PC-9 (cell line): ENCODE results near the gene SUPT5H. TPM values are rescaled to one million over a fixed set of nuclear protein-coding genes. Genes with fewer than 3 reads are reported as not detected.

Source experiments
- BruUV-seq: library from RNA; stranded (reverse); fragments of 400-500 nt; replicated peaks from 2 replicates; lab custom pipeline; 2021; lab: Mats Ljungman, UMichigan
- CTCF ChIA-PET: fragments of 300-600 bp; sonication (Branson Sonifier 250); formaldehyde crosslinking; loops from one replicate; lab custom pipeline; 2022; ENCODE audit warnings: antibody characterized with exemption; lab: Charles Lee
- POLR2A ChIA-PET: fragments of 300-600 bp; sonication (Branson Sonifier 250); formaldehyde crosslinking; loops from one replicate; lab custom pipeline; 2022; ENCODE audit warnings: antibody characterized with exemption; ENCODE audit not compliant: unreplicated experiment; lab: Charles Lee
- DNase-seq, 2 experiments: peaks; one replicate each; pipeline versions ENCODE4 v3.0.0 to v3.0.0-alpha.2; 2015 to 2022; ENCODE audit warnings: mixed read lengths in 1 of 2
- H2AFZ ChIP-seq: fragments of 200-600 bp; sonication (generic); 2 replicates; pipeline ENCODE4 v1.8.1; 2017; ENCODE audit warnings: antibody characterized with exemption
- H3F3A ChIP-seq: fragments of 200-600 bp; sonication (generic); 2 replicates; pipeline ENCODE4 v1.8.1; 2017; ENCODE audit warnings: antibody characterized with exemption, mild to moderate bottlenecking, low read depth; ENCODE audit not compliant: insufficient read depth
- H3K27ac ChIP-seq: fragments of 200-600 bp; sonication (generic); 2 replicates; pipeline ENCODE4 v1.6.1; 2016; ENCODE audit warnings: mixed run types
- H3K27me3 ChIP-seq: fragments of 200-600 bp; sonication (generic); 2 replicates; pipeline ENCODE4 v1.6.1; 2016; ENCODE audit warnings: low read depth, mixed run types; ENCODE audit not compliant: insufficient read depth
- H3K36me3 ChIP-seq: fragments of 200-600 bp; sonication (generic); 2 replicates; pipeline ENCODE4 v1.6.1; 2016; ENCODE audit warnings: low read depth, mixed run types
- H3K4me1 ChIP-seq: fragments of 200-600 bp; sonication (generic); replicated peaks from 2 replicates; pipeline ENCODE4 v1.6.1; 2016; ENCODE audit warnings: mixed run types; ENCODE audit not compliant: insufficient read depth
- H3K4me2 ChIP-seq: fragments of 200-600 bp; sonication (generic); 2 replicates; pipeline ENCODE4 v1.6.1; 2017; ENCODE audit warnings: mixed run types
- H3K4me3 ChIP-seq: fragments of 200-600 bp; sonication (generic); 2 replicates; pipeline ENCODE4 v1.6.1; 2016; ENCODE audit warnings: mixed run types
- H3K79me2 ChIP-seq: fragments of 200-600 bp; sonication (generic); 2 replicates; pipeline ENCODE4 v1.6.1; 2017; ENCODE audit warnings: low read depth, mixed run types
- H3K9me2 ChIP-seq: fragments of 200-600 bp; sonication (generic); 2 replicates; pipeline ENCODE4 v1.8.1; 2017; ENCODE audit warnings: mild to moderate bottlenecking; ENCODE audit not compliant: insufficient read depth
- H3K9me3 ChIP-seq: fragments of 200-600 bp; sonication (generic); 2 replicates; pipeline ENCODE4 v1.8.1; 2016; ENCODE audit warnings: low read depth; ENCODE audit not compliant: insufficient read depth
- H4K20me1 ChIP-seq: fragments of 200-600 bp; sonication (generic); 2 replicates; pipeline ENCODE4 v1.8.1; 2017; ENCODE audit not compliant: insufficient read depth
- CTCF ChIP-seq: fragments of 200-600 bp; sonication (generic); conservative IDR thresholded peaks from 2 replicates; pipeline ENCODE4 v1.6.1; 2017; ENCODE audit warnings: mixed run types, antibody characterized with exemption, mild to moderate bottlenecking, moderate library complexity
- EZH2 ChIP-seq: fragments of 200-600 bp; sonication (generic); IDR thresholded peaks from 2 replicates; pipeline ENCODE4 v1.8.0; 2017; ENCODE audit warnings: antibody characterized with exemption, low read depth
- intact Hi-C: fragments of 100-400 bp; cut with micrococcal nuclease; formaldehyde crosslinking; loops from one replicate; pipeline ENCODE4 v1.10.0; 2022; ENCODE audit not compliant: unreplicated experiment
- total RNA-seq: library from RNA; stranded (reverse); gene quantifications from 2 replicates; pipeline ENCODE4 v1.2.3, GENCODE V29; 2021

SUPT5H gene
- total RNA-seq, 1 experiment from 2014 or later, result 118 TPM

GRCh38 chr19:39420769-39421168, 24.6 kb upstream of the SUPT5H start:
- H3K79me2 ChIP-seq, result no peaks in the 10 kb centered on the region
- intact Hi-C loops, result no loop called here
- no peak overlapping the region for H2AFZ ChIP-seq
- no TSS peak for BruUV-seq
- no peaks in the 10 kb centered on the region for H3K27me3 ChIP-seq
- CTCF ChIA-PET, result no interaction called here
- no peaks in the 10 kb centered on the region for H3K9me3 ChIP-seq
- H3K4me3 ChIP-seq, result no peak overlapping the region
- POLR2A ChIA-PET, result no interaction called here
- H3F3A ChIP-seq, result no peaks in the 10 kb centered on the region
- no peak for TF ChIP-seq CTCF
- no peaks in the 10 kb centered on the region for H4K20me1 ChIP-seq
- no peaks in the 10 kb centered on the region for H3K4me1 ChIP-seq
- no peaks in the 10 kb centered on the region for H3K9me2 ChIP-seq
- H3K36me3 ChIP-seq, result no peaks in the 10 kb centered on the region
- H3K4me2 ChIP-seq, result no peak overlapping the region
- no peak for DNase-seq
- H3K27ac ChIP-seq, result no peak overlapping the region

DNA sequence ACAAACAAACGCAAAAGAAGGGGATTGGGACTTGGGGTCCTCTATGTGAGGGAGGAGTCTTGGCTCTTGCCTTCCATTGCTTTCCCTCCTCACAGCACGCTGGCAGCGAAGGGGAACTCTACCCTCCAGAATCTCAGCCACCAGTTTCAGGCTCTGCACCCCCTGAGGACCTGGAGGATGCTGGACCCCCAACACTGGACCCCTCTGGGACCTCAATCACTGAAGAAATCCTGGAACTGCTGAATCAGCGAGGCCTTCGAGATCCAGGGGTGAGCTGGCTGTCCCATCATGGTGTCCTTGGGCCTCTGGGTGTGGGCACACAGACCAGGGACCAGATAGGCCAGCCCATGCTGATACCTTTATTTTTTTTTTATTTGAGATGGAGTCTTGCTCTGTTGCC, 23.4 kb upstream of the SUPT5H start:
- ChIA-PET POLR2A (interaction anchor here (0.6 kb wide), 1 partner anchor 510 kb away, joined by 6 read pairs; no protein-coding TSS in a partner anchor), CTCF (no interaction called here)
- TF ChIP-seq EZH2, result no peak
- no peak for TF ChIP-seq CTCF
- peak in 1 of 2 experiments; percentile 16 for DNase-seq
- Histone ChIP-seq H3K4me1 (no peaks in the 10 kb centered on the region), H3K79me2 (no peaks in the 10 kb centered on the region), H2AFZ (no peak overlapping the region), H4K20me1 (no peaks in the 10 kb centered on the region), H3K27ac (no peak overlapping the region), H3K36me3 (no peaks in the 10 kb centered on the region), H3K4me3 (no peak overlapping the region), H3K4me2 (no peak overlapping the region), H3K9me2 (no peaks in the 10 kb centered on the region), H3K27me3 (no peaks in the 10 kb centered on the region), H3F3A (no peaks in the 10 kb centered on the region), H3K9me3 (no peaks in the 10 kb centered on the region)
- intact Hi-C loops, result no loop called here
- BruUV-seq, result no TSS peak

DNA sequence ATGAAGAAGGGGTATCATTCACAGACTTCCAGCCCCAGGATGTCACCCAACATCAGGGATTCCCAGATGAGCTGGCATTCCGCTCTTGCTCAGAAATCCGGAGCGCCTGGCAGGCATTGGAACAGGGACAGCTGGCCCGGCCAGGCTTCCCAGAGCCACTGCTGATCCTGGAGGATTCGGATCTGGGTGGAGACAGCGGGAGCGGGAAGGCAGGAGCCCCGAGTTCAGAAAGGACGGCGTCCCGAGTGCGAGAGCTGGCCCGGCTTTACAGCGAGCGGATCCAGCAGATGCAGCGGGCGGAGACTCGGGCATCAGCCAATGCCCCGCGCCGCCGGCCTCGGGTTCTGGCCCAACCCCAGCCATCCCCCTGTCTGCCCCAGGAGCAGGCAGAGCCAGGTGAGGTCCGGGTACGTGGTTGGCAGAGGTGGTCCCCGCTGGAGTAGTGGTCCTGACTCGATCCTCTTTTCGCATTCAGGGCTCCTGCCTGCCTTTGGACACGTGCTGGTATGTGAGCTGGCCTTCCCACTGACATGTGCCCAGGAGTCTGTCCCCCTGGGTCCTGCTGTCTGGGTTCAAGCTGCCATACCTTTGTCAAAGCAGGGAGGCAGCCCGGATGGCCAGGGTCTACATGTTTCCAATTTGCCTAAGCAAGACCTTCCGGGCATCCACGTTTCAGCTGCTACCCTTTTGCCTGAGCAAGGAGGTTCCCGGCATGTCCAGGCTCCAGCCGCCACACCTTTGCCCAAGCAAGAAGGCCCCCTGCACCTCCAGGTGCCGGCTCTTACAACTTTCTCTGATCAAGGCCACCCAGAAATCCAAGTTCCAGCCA, 21.9 kb upstream of the SUPT5H start:
- H3K4me3 ChIP-seq, result no peak overlapping the region
- H3K27ac ChIP-seq, result no peak overlapping the region
- CTCF ChIA-PET, result no interaction called here
- H3K4me1 ChIP-seq, result no peaks in the 10 kb centered on the region
- POLR2A ChIA-PET, result no interaction called here
- no peaks in the 10 kb centered on the region for H3K36me3 ChIP-seq
- H4K20me1 ChIP-seq, result no peaks in the 10 kb centered on the region
- H3F3A ChIP-seq, result no peaks in the 10 kb centered on the region; the same call in 1 of the 2 replicates
- H3K9me2 ChIP-seq, result no peaks in the 10 kb centered on the region
- no peaks in the 10 kb centered on the region for H3K27me3 ChIP-seq
- DNase-seq, result peak in 1 of 2 experiments; percentile 18
- intact Hi-C loops, result no loop called here
- H2AFZ ChIP-seq, result no peak overlapping the region
- no peak for TF ChIP-seq EZH2
- no peak for TF ChIP-seq CTCF
- BruUV-seq, result no TSS peak
- no peak overlapping the region for H3K4me2 ChIP-seq
- no peaks in the 10 kb centered on the region for H3K9me3 ChIP-seq
- H3K79me2 ChIP-seq, result no peaks in the 10 kb centered on the region
